Measurements from ENCODE around the gene TARP.
A peak's percentile ranks its signal among the peaks of the same experiment; 100 is the strongest.

TARP gene

DNA sequence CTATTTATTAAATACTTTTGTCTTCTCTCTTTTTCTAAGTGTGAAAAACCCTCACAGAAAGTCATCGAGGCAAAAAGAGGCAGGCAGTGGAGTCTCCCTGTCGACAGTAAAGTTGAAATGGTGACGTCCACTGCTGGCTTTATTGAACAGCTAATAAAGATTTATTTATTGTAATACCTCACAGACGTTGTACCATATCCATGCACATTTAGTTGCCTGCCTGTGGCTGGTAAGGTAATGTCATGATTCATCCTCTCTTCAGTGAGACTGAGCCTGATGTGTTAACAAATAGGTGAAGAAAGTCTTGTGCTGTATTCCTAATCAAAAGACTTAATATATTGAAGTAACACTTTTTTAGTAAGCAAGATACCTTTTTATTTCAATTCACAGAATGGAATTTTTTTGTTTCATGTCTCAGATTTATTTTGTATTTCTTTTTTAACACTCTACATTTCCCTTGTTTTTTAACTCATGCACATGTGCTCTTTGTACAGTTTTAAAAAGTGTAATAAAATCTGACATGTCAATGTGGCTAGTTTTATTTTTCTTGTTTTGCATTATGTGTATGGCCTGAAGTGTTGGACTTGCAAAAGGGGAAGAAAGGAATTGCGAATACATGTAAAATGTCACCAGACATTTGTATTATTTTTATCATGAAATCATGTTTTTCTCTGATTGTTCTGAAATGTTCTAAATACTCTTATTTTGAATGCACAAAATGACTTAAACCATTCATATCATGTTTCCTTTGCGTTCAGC is 43.4 kb downstream of the TARP start:
- no peaks in the 10 kb centered on the region for H3K27me3 ChIP-seq (ENCODE audit: low read depth)
- TF ChIP-seq, protein P1, sequence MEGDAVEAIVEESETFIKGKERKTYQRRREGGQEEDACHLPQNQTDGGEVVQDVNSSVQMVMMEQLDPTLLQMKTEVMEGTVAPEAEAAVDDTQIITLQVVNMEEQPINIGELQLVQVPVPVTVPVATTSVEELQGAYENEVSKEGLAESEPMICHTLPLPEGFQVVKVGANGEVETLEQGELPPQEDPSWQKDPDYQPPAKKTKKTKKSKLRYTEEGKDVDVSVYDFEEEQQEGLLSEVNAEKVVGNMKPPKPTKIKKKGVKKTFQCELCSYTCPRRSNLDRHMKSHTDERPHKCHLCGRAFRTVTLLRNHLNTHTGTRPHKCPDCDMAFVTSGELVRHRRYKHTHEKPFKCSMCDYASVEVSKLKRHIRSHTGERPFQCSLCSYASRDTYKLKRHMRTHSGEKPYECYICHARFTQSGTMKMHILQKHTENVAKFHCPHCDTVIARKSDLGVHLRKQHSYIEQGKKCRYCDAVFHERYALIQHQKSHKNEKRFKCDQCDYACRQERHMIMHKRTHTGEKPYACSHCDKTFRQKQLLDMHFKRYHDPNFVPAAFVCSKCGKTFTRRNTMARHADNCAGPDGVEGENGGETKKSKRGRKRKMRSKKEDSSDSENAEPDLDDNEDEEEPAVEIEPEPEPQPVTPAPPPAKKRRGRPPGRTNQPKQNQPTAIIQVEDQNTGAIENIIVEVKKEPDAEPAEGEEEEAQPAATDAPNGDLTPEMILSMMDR (IDR thresholded peaks at IDR 0.05; ENCODE audit: borderline replicate concordance): no peak
- no peak for DNase-seq
- no peaks in the 10 kb centered on the region for H3K9me3 ChIP-seq (replicated peaks)
- H3K36me3 ChIP-seq: peaks cover 45% of the 10 kb centered on the region
- intact Hi-C loops (cut with micrococcal nuclease): no loop called here
- H3K4me1 ChIP-seq: no peaks in the 10 kb centered on the region
- H3K4me3 ChIP-seq: no peak overlapping the region
- H3K27ac ChIP-seq (replicated peaks): no peak overlapping the region

DNA sequence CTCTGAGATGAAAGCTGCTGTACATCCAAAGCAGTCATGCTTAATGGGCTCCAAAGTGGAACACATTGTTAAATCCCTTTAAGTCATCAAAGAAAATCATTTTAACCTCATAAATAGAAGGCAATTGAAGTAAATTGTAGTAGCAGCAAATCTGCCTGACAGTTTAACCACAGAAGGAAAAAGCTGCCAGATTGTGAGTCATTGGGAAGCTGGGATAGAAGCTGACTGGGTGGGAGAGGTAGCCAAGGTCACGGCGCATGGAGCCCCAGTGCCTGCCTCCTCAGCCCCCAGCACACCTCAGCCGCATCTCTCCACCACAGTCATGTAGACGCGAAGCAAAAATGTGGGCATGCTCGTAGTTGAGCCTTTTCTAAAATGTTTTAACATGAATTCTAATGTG is 44.0 kb downstream of the TARP start:
- H3K36me3 ChIP-seq: peaks cover 49% of the 10 kb centered on the region
- H3K27me3 ChIP-seq (ENCODE audit: low read depth): no peaks in the 10 kb centered on the region
- DNase-seq: no peak
- H3K4me1 ChIP-seq: no peaks in the 10 kb centered on the region
- TF ChIP-seq, protein P1 (IDR thresholded peaks at IDR 0.05; ENCODE audit: borderline replicate concordance): no peak
- H3K27ac ChIP-seq (replicated peaks): no peak overlapping the region
- H3K4me3 ChIP-seq: no peak overlapping the region
- intact Hi-C loops (cut with micrococcal nuclease): no loop called here
- no peaks in the 10 kb centered on the region for H3K9me3 ChIP-seq (replicated peaks)

DNA sequence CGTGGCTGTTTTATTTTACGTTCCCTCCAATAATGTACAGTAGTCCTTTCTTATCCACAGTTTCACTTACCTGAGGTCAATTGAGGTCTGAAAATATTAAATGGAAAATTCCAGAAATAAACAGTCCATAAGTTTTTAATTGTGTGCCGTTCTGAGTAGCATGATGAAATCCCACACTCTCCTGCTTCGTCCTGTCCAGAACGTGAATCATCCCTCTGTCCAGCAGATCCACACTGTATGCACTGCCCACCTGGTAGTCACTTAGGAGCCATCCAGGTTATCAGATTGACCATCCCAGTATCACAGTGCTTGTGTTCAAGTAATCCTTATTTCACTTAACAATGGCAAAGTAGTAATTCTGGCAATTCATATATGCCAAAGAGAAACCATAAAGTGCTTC is 49.0 kb downstream of the TARP start:
- intact Hi-C loops (cut with micrococcal nuclease): loop anchor here (5.0 kb wide), 1 partner anchor 322 kb away; no protein-coding TSS in a partner anchor
- no peak for DNase-seq
- Histone ChIP-seq H3K4me3 (no peak overlapping the region), H3K4me1 (peaks cover 10% of the 10 kb centered on the region), H3K27ac (replicated peaks) (no peak overlapping the region), H3K9me3 (replicated peaks) (no peaks in the 10 kb centered on the region), H3K36me3 (peaks cover 46% of the 10 kb centered on the region), H3K27me3 (ENCODE audit: low read depth) (no peaks in the 10 kb centered on the region)
- TF ChIP-seq, protein P1 (IDR thresholded peaks at IDR 0.05; ENCODE audit: borderline replicate concordance): no peak

DNA sequence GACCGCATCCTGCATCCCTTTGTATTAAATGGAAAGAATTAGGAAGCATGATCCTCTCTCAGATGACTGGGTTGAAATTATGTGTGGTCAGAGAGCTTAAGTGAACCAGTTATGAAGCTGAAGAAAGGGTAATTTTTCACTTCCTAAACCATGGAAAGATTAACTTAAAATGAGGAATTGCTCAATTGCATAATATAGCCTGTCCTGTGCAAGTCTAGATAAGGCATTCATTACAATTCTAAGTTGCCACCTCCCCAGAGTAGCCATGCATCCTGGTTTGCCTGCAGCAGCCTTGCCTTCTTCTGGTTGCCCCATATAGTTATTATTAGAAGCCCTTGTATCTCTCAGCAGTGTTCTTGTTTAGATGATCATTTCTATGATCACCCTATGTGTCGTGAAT is 50.1 kb downstream of the TARP start:
- DNase-seq: no peak
- H3K4me3 ChIP-seq: no peak overlapping the region
- H3K27ac ChIP-seq (replicated peaks): no peak overlapping the region
- H3K36me3 ChIP-seq: peaks cover 49% of the 10 kb centered on the region
- intact Hi-C loops (cut with micrococcal nuclease): loop anchor here (2.0 to 5.0 kb wide), 2 partner anchors 117 to 321 kb away; no protein-coding TSS in a partner anchor
- TF ChIP-seq, protein P1 (IDR thresholded peaks at IDR 0.05; ENCODE audit: borderline replicate concordance): no peak
- H3K27me3 ChIP-seq (ENCODE audit: low read depth): no peaks in the 10 kb centered on the region
- H3K4me1 ChIP-seq: peaks cover 10% of the 10 kb centered on the region
- H3K9me3 ChIP-seq (replicated peaks): no peaks in the 10 kb centered on the region

DNA sequence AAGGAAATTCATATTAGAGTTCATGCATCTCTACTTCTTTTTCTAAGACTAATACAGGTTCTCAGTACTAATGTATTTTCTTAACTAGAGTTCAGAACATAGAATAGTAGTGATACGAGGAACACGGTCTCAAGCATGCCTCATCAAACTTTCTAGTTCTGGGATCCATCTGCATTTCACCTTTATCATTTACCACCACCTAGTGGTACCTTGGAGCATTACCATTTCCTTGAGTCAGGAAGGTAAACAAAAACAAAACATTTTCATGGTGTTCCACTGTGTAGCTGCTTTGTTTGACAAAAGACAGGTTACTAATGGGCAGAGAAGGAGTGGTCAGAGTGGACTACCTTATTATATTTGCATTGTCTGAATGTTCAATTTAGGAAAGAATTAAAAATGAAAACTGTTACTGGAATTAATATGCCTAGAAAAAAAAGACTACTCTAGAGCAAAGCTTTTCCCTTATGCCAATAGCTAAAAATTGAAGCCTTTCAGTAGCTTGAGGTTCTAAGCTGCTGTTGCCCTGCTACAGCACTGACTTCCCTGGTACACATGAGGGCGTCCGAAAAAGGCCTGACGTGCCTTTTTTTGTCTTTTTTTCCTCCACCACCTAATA is 50.8 kb downstream of the TARP start:
- Histone ChIP-seq H3K27ac (replicated peaks) (no peak overlapping the region), H3K4me1 (peaks cover 10% of the 10 kb centered on the region), H3K36me3 (peaks cover 52% of the 10 kb centered on the region), H3K4me3 (no peak overlapping the region), H3K9me3 (replicated peaks) (no peaks in the 10 kb centered on the region), H3K27me3 (ENCODE audit: low read depth) (no peaks in the 10 kb centered on the region)
- intact Hi-C loops (cut with micrococcal nuclease): loop anchor here (2.0 to 5.0 kb wide), 2 partner anchors 116 to 320 kb away; no protein-coding TSS in a partner anchor
- no peak for DNase-seq
- TF ChIP-seq, protein P1 (IDR thresholded peaks at IDR 0.05; ENCODE audit: borderline replicate concordance): peak; percentile 93

Data from left ventricle myocardium inferior (tissue), 1 donor.